MM.1S (cell line): Measurements from ENCODE around the gene MRC1.

ENCODE experiments used
- DNase-seq: peaks from one replicate; pipeline ENCODE4 v3.0.0-alpha.2; 2015
- H2AFZ ChIP-seq: fragments of 300-600 bp; sonication (generic); 2 replicates; pipeline ENCODE4 v1.6.0; 2016; ENCODE audit warnings: antibody characterized with exemption, low read length
- H3F3A ChIP-seq: fragments of 300-600 bp; sonication (generic); 2 replicates; pipeline ENCODE4 v1.6.1; 2016; ENCODE audit warnings: mild to moderate bottlenecking, antibody characterized with exemption, low read length, moderate library complexity, mixed read lengths; ENCODE audit not compliant: insufficient read depth
- H3K27ac ChIP-seq: fragments of 300-600 bp; sonication (generic); 2 replicates; pipeline ENCODE4 v1.5.1; 2016; ENCODE audit warnings: mild to moderate bottlenecking, low read length
- H3K27me3 ChIP-seq: fragments of 300-600 bp; sonication (generic); replicated peaks from 2 replicates; pipeline ENCODE4 v1.6.0; 2016; ENCODE audit warnings: low read length; ENCODE audit not compliant: insufficient read depth
- H3K36me3 ChIP-seq: fragments of 300-600 bp; sonication (generic); replicated peaks from 2 replicates; pipeline ENCODE4 v1.6.1; 2016; ENCODE audit warnings: mild to moderate bottlenecking, low read length, mixed read lengths; ENCODE audit not compliant: insufficient read depth
- H3K4me1 ChIP-seq: fragments of 300-600 bp; sonication (generic); 2 replicates; pipeline ENCODE4 v1.6.1; 2016; ENCODE audit warnings: low read length, mixed read lengths
- H3K4me2 ChIP-seq: fragments of 300-600 bp; sonication (generic); 2 replicates; pipeline ENCODE4 v1.6.0; 2016; ENCODE audit warnings: low read depth, low read length
- H3K4me3 ChIP-seq: fragments of 300-600 bp; sonication (generic); 2 replicates; pipeline ENCODE4 v1.5.1; 2016; ENCODE audit warnings: low read length, mixed read lengths
- H3K79me2 ChIP-seq: fragments of 300-600 bp; sonication (generic); 2 replicates; pipeline ENCODE4 v1.6.1; 2016; ENCODE audit warnings: mixed run types, low read length, mixed read lengths
- H3K9ac ChIP-seq: fragments of 300-600 bp; sonication (generic); 2 replicates; pipeline ENCODE4 v1.6.1; 2016; ENCODE audit warnings: low read length, mixed read lengths
- H3K9me2 ChIP-seq: fragments of 300-600 bp; sonication (generic); replicated peaks from 2 replicates; pipeline ENCODE4 v1.6.1; 2016; ENCODE audit warnings: mild to moderate bottlenecking, low read length, mixed read lengths; ENCODE audit not compliant: insufficient read depth
- H3K9me3 ChIP-seq: fragments of 300-600 bp; sonication (generic); replicated peaks from 2 replicates; pipeline ENCODE4 v1.6.1; 2016; ENCODE audit warnings: mild to moderate bottlenecking, low read length, mixed read lengths; ENCODE audit not compliant: insufficient read depth
- H4K20me1 ChIP-seq: fragments of 300-600 bp; sonication (generic); 2 replicates; pipeline ENCODE4 v1.6.1; 2016; ENCODE audit warnings: mild to moderate bottlenecking, low read length, moderate library complexity, mixed read lengths; ENCODE audit not compliant: insufficient read depth
- CTCF ChIP-seq: fragments of 300-600 bp; sonication (generic); IDR thresholded peaks from 2 replicates; pipeline ENCODE4 v1.5.1; 2016; ENCODE audit warnings: antibody characterized with exemption, low read length, mixed read lengths
- EZH2 ChIP-seq: fragments of 300-600 bp; sonication (generic); optimal IDR thresholded peaks from 2 replicates; pipeline ENCODE3; 2017; ENCODE audit warnings: low read depth, mild to moderate bottlenecking, antibody characterized with exemption, low read length, mixed read lengths
- EZH2phosphoT487 ChIP-seq: fragments of 300-600 bp; sonication (generic); IDR thresholded peaks from 2 replicates; pipeline ENCODE4 v1.6.1; 2018; ENCODE audit warnings: antibody characterized with exemption, low read length

The MRC1 gene

DNA sequence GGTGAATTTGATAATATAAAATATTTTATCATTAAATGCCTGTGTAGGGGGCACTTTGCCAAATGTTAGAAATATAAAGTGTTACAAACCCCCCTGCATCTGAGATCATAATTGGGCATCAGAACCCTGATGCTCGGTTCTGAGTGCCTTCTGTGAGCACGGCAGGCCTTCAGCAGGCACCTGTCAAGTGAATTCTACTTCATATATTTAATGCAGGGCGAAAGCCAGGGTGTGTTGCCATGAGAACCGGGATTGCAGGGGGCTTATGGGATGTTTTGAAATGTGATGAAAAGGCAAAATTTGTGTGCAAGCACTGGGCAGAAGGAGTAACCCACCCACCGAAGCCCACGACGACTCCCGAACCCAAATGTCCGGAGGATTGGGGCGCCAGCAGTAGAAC, 57.2 kb downstream of the MRC1 start:
- no peak overlapping the region for H3K9ac ChIP-seq
- no peaks in the 10 kb centered on the region for H4K20me1 ChIP-seq
- no peak overlapping the region for H2AFZ ChIP-seq
- no peak for DNase-seq
- no peaks in the 10 kb centered on the region for H3K9me2 ChIP-seq
- H3K36me3 ChIP-seq: no peaks in the 10 kb centered on the region
- H3K4me2 ChIP-seq: no peak overlapping the region
- no peaks in the 10 kb centered on the region for H3F3A ChIP-seq
- no peaks in the 10 kb centered on the region for H3K79me2 ChIP-seq
- no peaks in the 10 kb centered on the region for H3K9me3 ChIP-seq
- H3K27ac ChIP-seq: no peak overlapping the region
- no peaks in the 10 kb centered on the region for H3K27me3 ChIP-seq
- no peak for TF ChIP-seq EZH2phosphoT487
- no peak for TF ChIP-seq CTCF
- TF ChIP-seq EZH2: no peak
- no peak overlapping the region for H3K4me3 ChIP-seq
- no peaks in the 10 kb centered on the region for H3K4me1 ChIP-seq

- Histone ChIP-seq H3K9me2 (no peaks in the 10 kb centered on the region), H3K4me1 (no peaks in the 10 kb centered on the region), H3K4me3 (no peak overlapping the region), H3K4me2 (no peak overlapping the region), H4K20me1 (no peaks in the 10 kb centered on the region), H3K36me3 (no peaks in the 10 kb centered on the region), H3F3A (no peaks in the 10 kb centered on the region), H3K9ac (no peak overlapping the region), H3K27me3 (no peaks in the 10 kb centered on the region), H3K79me2 (no peaks in the 10 kb centered on the region), H2AFZ (no peak overlapping the region), H3K27ac (no peak overlapping the region), H3K9me3 (no peaks in the 10 kb centered on the region)
- TF ChIP-seq EZH2phosphoT487: no peak
- TF ChIP-seq EZH2: no peak
- DNase-seq: no peak
Observed at GRCh38 chr10:17867056-17867455, 57.9 kb downstream of the MRC1 start.

- H3K4me2 ChIP-seq: no peak overlapping the region
- H3K27ac ChIP-seq: no peak overlapping the region
- no peaks in the 10 kb centered on the region for H4K20me1 ChIP-seq
- no peaks in the 10 kb centered on the region for H3F3A ChIP-seq
- no peak overlapping the region for H2AFZ ChIP-seq
- H3K79me2 ChIP-seq: no peaks in the 10 kb centered on the region
- H3K9me3 ChIP-seq: no peaks in the 10 kb centered on the region
- TF ChIP-seq CTCF (no peak), EZH2phosphoT487 (no peak), EZH2 (no peak)
- no peaks in the 10 kb centered on the region for H3K9me2 ChIP-seq
- no peaks in the 10 kb centered on the region for H3K27me3 ChIP-seq
- no peak for DNase-seq
- no peak overlapping the region for H3K9ac ChIP-seq
- no peak overlapping the region for H3K4me3 ChIP-seq
- no peaks in the 10 kb centered on the region for H3K36me3 ChIP-seq
- no peaks in the 10 kb centered on the region for H3K4me1 ChIP-seq
Observed at GRCh38 chr10:17871036-17871435, 61.9 kb downstream of the MRC1 start.

DNA sequence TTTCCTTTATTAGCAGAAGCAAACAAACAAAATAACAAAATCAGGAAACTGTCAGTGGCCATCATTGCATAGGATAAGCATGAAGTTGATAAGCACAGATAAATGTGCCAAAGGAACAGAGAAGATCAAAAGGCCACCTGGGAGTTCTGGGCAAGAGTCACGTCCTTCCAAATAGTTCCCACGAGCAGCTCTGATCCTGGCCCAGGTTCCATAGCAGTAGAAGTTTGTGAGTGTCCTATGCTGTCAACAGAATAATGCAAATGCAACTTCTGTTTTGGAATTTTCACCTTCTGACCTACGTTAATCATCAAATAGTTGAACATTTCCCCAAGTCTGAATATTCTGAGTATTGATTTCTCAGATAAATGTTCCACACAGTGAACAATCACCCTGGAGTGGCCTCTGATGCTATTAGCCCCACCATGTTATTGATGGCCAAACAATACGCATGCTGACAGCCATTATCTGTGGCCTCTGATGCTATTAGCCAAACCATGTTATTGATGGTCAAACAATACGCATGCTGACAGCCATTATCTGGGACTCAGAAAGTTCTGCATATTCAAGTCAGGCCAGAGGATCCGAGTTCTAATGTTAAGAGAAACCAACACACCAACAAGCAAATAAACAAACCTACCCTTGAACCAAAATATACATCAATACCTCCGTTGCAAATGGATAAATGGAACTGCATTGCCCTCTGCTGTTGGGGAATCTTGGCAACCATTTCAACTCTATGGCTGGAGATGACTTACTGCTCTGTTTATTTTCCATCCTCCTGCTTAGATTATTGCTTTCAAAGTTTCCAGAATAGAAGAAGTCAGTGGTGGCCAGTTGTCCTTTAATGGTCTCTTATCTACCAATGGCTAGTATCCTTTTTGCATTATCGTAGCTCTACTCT, 63.3 kb downstream of the MRC1 start:
- no peaks in the 10 kb centered on the region for H3K9me3 ChIP-seq
- no peaks in the 10 kb centered on the region for H4K20me1 ChIP-seq

More for the DNA sequence above, 63.3 kb downstream of the MRC1 start:
- H3F3A ChIP-seq: no peaks in the 10 kb centered on the region
- H3K79me2 ChIP-seq: no peaks in the 10 kb centered on the region
- H3K36me3 ChIP-seq: no peaks in the 10 kb centered on the region
- DNase-seq: no peak
- H3K9ac ChIP-seq: no peak overlapping the region
- H3K4me3 ChIP-seq: no peak overlapping the region
- no peak overlapping the region for H3K27ac ChIP-seq
- TF ChIP-seq CTCF (peak; percentile 47), EZH2 (no peak)
- no peak overlapping the region for H2AFZ ChIP-seq
- no peak overlapping the region for H3K4me2 ChIP-seq
- H3K4me1 ChIP-seq: no peaks in the 10 kb centered on the region
- no peaks in the 10 kb centered on the region for H3K27me3 ChIP-seq
- no peaks in the 10 kb centered on the region for H3K9me2 ChIP-seq
